Keratinocyte (primary cell): ENCODE results near the gene STK24. TPM values are rescaled to one million over a fixed set of nuclear protein-coding genes. Genes with fewer than 3 reads are reported as not detected.

Experiments
- DNase-seq: peaks from one replicate; pipeline ENCODE4 v3.0.0-alpha.2; 2011; ENCODE audit warnings: low read depth, missing footprints, low spot score
- FAIRE-seq: peaks from 2 replicates; lab custom pipeline; 2011; peaks lifted over from hg19 to GRCh38; lab: Jason Lieb, UNC
- H2AFZ ChIP-seq: 2 replicates; pipeline ENCODE4 v1.6.0; 2012; ENCODE audit warnings: low read length, control low read depth, inconsistent platforms; ENCODE audit not compliant: control insufficient read depth
- H3K27ac ChIP-seq: 2 replicates; pipeline ENCODE4 v1.5.1; 2011; ENCODE audit warnings: low read length; ENCODE audit not compliant: control insufficient read depth, insufficient read depth
- H3K27me3 ChIP-seq: 3 replicates; pipeline ENCODE4 v1.6.0; 2011; ENCODE audit warnings: low read length; ENCODE audit not compliant: control insufficient read depth, insufficient read depth; ENCODE audit errors: extremely low read depth
- H3K36me3 ChIP-seq, 2 experiments: 2 replicates in 1 of 2; 3 replicates in 1 of 2; pipeline ENCODE4 v1.5.1; 2011; ENCODE audit warnings: low read length in 2 of 2, mild to moderate bottlenecking in 1 of 2; ENCODE audit not compliant: control insufficient read depth in 2 of 2, insufficient read depth in 2 of 2; ENCODE audit errors: extremely low read depth in 1 of 2
- H3K4me1 ChIP-seq: 3 replicates; pipeline ENCODE4 v1.5.1; 2011; ENCODE audit warnings: low read length; ENCODE audit not compliant: control insufficient read depth, insufficient read depth; ENCODE audit errors: extremely low read depth
- H3K4me2 ChIP-seq: 3 replicates; pipeline ENCODE4 v1.6.0; 2011; ENCODE audit warnings: low read depth, low read length; ENCODE audit not compliant: control insufficient read depth, insufficient read depth; ENCODE audit errors: extremely low read depth
- H3K4me3 ChIP-seq, 3 experiments: fragments of 200-600 bp in 1 of 3; sonication (generic) in 1 of 3; 2 replicates in 2 of 3; 3 replicates in 1 of 3; pipeline ENCODE4 v1.5.1; 2011 to 2016; ENCODE audit warnings: low read length in 3 of 3, mild to moderate bottlenecking in 3 of 3, control low read depth in 2 of 3, inconsistent platforms in 1 of 3, low read depth in 1 of 3, mixed read lengths in 1 of 3, mixed run types in 1 of 3, moderate library complexity in 1 of 3; ENCODE audit not compliant: control insufficient read depth in 2 of 3, insufficient read depth in 2 of 3; ENCODE audit errors: extremely low read depth in 1 of 3
- H3K79me2 ChIP-seq: 2 replicates; pipeline ENCODE4 v1.6.0; 2012; ENCODE audit warnings: low read length; ENCODE audit not compliant: control insufficient read depth, insufficient read depth
- H3K9ac ChIP-seq: 3 replicates; pipeline ENCODE4 v1.6.0; 2011; ENCODE audit warnings: low read length; ENCODE audit not compliant: control insufficient read depth, insufficient read depth; ENCODE audit errors: extremely low read depth
- H3K9me1 ChIP-seq: 3 replicates; pipeline ENCODE4 v1.6.0; 2011; ENCODE audit warnings: low read length; ENCODE audit not compliant: control insufficient read depth, insufficient read depth; ENCODE audit errors: extremely low read depth
- H3K9me3 ChIP-seq: 2 replicates; pipeline ENCODE4 v1.5.1; 2012; ENCODE audit warnings: low read depth, low read length; ENCODE audit not compliant: control insufficient read depth
- H4K20me1 ChIP-seq: 3 replicates; pipeline ENCODE4 v1.6.0; 2011; ENCODE audit warnings: low read length; ENCODE audit not compliant: control insufficient read depth, insufficient read depth; ENCODE audit errors: extremely low read depth
- EZH2 ChIP-seq: IDR thresholded peaks from one replicate; pipeline ENCODE4 v1.6.1; 2012; ENCODE audit warnings: inconsistent platforms, mild to moderate bottlenecking, low read length, moderate library complexity
- dilution Hi-C: fragments of 300-500 bp; cut with MboI; formaldehyde crosslinking; loops from one replicate; pipeline ENCODE4 v1.7.0; 2020; ENCODE audit warnings: low sequenced_read_pairs; ENCODE audit not compliant: extremely low pct_ligation_motif_present
- polyA plus RNA-seq, 5 experiments: library from polyadenylated mRNA; depleted of rRNA in 3 of 5; stranded (reverse) in 3 of 5; stranded (forward) in 1 of 5; unstranded in 1 of 5; fragments of >200 nt; gene quantifications; 1 replicate in 1 of 5; 2 replicates in 3 of 5; 3 replicates in 1 of 5; pipeline versions ENCODE4 v1.2.1 to v1.2.3, GENCODE V29; 2011 to 2012; ENCODE audit warnings: missing spikeins in 2 of 5, low read depth in 1 of 5, low replicate concordance in 1 of 5
- TF ChIP-seq, protein P1 (sequence below), 3 experiments: IDR thresholded peaks in 1 of 3; conservative IDR thresholded peaks in 1 of 3; optimal IDR thresholded peaks in 1 of 3; 2 replicates in 2 of 3; 3 replicates in 1 of 3; pipeline versions ENCODE3 to v1.5.1; 2011; ENCODE audit warnings: low read length in 3 of 3, mild to moderate bottlenecking in 3 of 3, moderate library complexity in 2 of 3, control low read depth in 1 of 3, inconsistent platforms in 1 of 3; ENCODE audit not compliant: insufficient read depth in 2 of 3; ENCODE audit errors: extremely low read depth in 1 of 3

STK24 gene
- polyA plus RNA-seq, 1 donor (not counting 4 experiments of a cell fraction or from before 2014, with no cell fraction given), result 81.6 TPM

DNA sequence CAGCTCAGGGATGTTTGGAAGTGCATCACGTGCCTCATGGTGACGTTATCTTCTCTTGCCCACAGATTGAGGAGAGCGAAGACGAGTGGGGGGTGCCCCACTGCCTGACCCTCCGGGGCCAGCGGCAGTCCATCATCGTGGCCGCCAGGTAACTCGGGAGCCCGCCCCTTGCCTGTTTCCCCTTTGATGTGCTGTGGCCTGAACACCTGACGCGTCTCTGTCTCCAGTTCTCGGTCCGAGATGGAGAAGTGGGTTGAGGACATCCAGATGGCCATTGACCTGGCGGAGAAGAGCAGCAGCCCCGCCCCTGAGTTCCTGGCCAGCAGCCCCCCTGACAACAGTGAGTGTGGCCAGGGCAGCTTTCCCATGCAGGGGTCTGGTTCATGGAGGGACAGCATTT lies 137.0 kb downstream of the STK24 start:
- no peak overlapping the region for H3K9ac ChIP-seq
- peaks cover 11% of the 10 kb centered on the region for H3K4me1 ChIP-seq
- no peaks in the 10 kb centered on the region for H3K79me2 ChIP-seq
- H3K9me3 ChIP-seq, result no peaks in the 10 kb centered on the region
- DNase-seq (no peak), FAIRE-seq (no peak)
- no peak overlapping the region for H3K4me3 ChIP-seq
- no peaks in the 10 kb centered on the region for H3K27me3 ChIP-seq
- H3K4me2 ChIP-seq, result no peak overlapping the region
- no peaks in the 10 kb centered on the region for H4K20me1 ChIP-seq
- dilution Hi-C loops, result no loop called here
- H2AFZ ChIP-seq, result no peak overlapping the region
- no peaks in the 10 kb centered on the region for H3K9me1 ChIP-seq
- TF ChIP-seq, protein P1, sequence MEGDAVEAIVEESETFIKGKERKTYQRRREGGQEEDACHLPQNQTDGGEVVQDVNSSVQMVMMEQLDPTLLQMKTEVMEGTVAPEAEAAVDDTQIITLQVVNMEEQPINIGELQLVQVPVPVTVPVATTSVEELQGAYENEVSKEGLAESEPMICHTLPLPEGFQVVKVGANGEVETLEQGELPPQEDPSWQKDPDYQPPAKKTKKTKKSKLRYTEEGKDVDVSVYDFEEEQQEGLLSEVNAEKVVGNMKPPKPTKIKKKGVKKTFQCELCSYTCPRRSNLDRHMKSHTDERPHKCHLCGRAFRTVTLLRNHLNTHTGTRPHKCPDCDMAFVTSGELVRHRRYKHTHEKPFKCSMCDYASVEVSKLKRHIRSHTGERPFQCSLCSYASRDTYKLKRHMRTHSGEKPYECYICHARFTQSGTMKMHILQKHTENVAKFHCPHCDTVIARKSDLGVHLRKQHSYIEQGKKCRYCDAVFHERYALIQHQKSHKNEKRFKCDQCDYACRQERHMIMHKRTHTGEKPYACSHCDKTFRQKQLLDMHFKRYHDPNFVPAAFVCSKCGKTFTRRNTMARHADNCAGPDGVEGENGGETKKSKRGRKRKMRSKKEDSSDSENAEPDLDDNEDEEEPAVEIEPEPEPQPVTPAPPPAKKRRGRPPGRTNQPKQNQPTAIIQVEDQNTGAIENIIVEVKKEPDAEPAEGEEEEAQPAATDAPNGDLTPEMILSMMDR (optimal IDR thresholded peaks at IDR 0.05 in 1 of 3, IDR thresholded peaks at IDR 0.05 in 1 of 3, conservative IDR thresholded peaks at IDR 0.05 in 1 of 3; ENCODE audit: extremely low read depth in 1 of 3, insufficient read depth in 2 of 3, low read length in 3 of 3), result no peak
- peaks cover 0 to 3% of the 10 kb centered on the region in 2 experiments for H3K36me3 ChIP-seq
- H3K27ac ChIP-seq, result no peak overlapping the region

DNA sequence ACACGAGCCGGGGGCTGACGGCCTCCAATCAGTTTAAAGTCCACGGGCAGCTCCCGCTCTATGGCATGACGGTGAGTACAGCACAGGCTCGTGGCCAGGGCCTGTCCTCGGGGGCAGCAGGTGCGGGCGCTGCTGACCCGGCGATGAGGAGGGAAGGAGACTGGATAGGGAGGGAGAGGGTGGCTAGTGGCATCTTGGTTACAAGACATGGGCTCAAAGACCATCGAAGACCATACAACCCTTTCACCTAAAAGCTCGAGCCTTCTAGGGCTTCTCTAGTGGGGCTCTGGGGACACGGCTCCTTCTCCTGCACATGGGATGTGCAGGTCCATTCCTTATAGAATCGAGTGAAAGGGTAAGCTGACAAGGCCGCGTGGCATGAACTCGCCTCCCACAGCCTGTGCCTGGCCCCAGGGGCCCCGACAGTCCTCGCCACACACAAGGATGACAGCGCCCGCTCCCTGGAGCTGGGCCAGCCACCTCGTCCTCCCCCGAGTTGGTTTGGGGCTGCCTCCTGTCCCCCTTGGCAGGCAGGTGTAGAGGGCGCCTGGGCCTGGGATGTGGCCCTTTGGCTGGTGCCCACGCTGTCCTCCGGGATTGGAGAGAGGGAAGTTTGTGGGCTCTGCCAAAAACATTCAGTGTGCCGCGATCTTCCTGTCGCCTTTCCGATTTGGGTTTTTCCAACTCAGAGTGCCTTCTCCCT lies 137.6 kb downstream of the STK24 start:
- TF ChIP-seq, protein P1 (optimal IDR thresholded peaks at IDR 0.05 in 1 of 3, IDR thresholded peaks at IDR 0.05 in 1 of 3, conservative IDR thresholded peaks at IDR 0.05 in 1 of 3; ENCODE audit: extremely low read depth in 1 of 3, insufficient read depth in 2 of 3, low read length in 3 of 3), result no peak
- TF ChIP-seq EZH2, result no peak
- no peaks in the 10 kb centered on the region for H3K9me3 ChIP-seq
- H3K27ac ChIP-seq, result no peak overlapping the region
- FAIRE-seq, result no peak
- H3K79me2 ChIP-seq, result no peaks in the 10 kb centered on the region
- peaks cover 0 to 3% of the 10 kb centered on the region in 2 experiments for H3K36me3 ChIP-seq
- H3K9me1 ChIP-seq, result no peaks in the 10 kb centered on the region
- no peak overlapping the region for H3K9ac ChIP-seq
- no peaks in the 10 kb centered on the region for H4K20me1 ChIP-seq
- no peak overlapping the region for H3K4me2 ChIP-seq
- dilution Hi-C loops, result no loop called here
- peaks cover 11% of the 10 kb centered on the region for H3K4me1 ChIP-seq
- H3K4me3 ChIP-seq, result no peak overlapping the region
- no peak overlapping the region for H2AFZ ChIP-seq
- H3K27me3 ChIP-seq, result no peaks in the 10 kb centered on the region
- no peak for DNase-seq
